Endodermal cell (in vitro differentiated cells): ENCODE results near the gene CLINT1. TPM values are rescaled to one million over a fixed set of nuclear protein-coding genes. Genes with fewer than 3 reads are reported as not detected.

Experiments
- DNase-seq: peaks from one replicate; pipeline ENCODE4 v3.0.0-alpha.2; 2017
- H3K27ac ChIP-seq: 2 replicates; pipeline ENCODE4 v1.5.1; 2013; ENCODE audit warnings: mild to moderate bottlenecking, low read depth, low read length, moderate library complexity
- H3K27me3 ChIP-seq: 2 replicates; pipeline ENCODE4 v1.6.1; 2013; ENCODE audit warnings: mild to moderate bottlenecking, low read length, moderate library complexity; ENCODE audit not compliant: insufficient read depth, control insufficient read depth, poor library complexity, severe bottlenecking
- H3K36me3 ChIP-seq: 2 replicates; pipeline ENCODE4 v1.7.0; 2013; ENCODE audit warnings: mild to moderate bottlenecking, low read length, moderate library complexity; ENCODE audit not compliant: control insufficient read depth, insufficient read depth
- H3K4me1 ChIP-seq: one replicate; pipeline ENCODE4 v1.7.0; 2013; ENCODE audit warnings: low read length; ENCODE audit not compliant: control insufficient read depth, insufficient read depth
- H3K4me3 ChIP-seq: 2 replicates; pipeline ENCODE4 v1.5.1; 2013; ENCODE audit warnings: mild to moderate bottlenecking, low read length, moderate library complexity
- H3K9ac ChIP-seq: 2 replicates; pipeline ENCODE4 v1.6.1; 2013; ENCODE audit warnings: mild to moderate bottlenecking, low read length, moderate library complexity; ENCODE audit not compliant: poor library complexity, severe bottlenecking; ENCODE audit errors: extremely low read depth
- H3K9me3 ChIP-seq: 2 replicates; pipeline ENCODE4 v1.6.1; 2013; ENCODE audit warnings: mild to moderate bottlenecking, low read length, moderate library complexity; ENCODE audit not compliant: control insufficient read depth
- H3K27ac Mint-ChIP-seq: 2 replicates; pipeline ENCODE4 v1.8.0; 2020; ENCODE audit warnings: mixed read lengths
- H3K27me3 Mint-ChIP-seq: 2 replicates; pipeline ENCODE4 v1.8.0; 2021; ENCODE audit warnings: mild to moderate bottlenecking, mixed read lengths; ENCODE audit not compliant: insufficient read depth
- H3K36me3 Mint-ChIP-seq: 2 replicates; pipeline ENCODE4 v1.8.0; 2020; ENCODE audit warnings: low read depth, mixed read lengths
- H3K4me1 Mint-ChIP-seq: 2 replicates; pipeline ENCODE4 v1.8.0; 2020; ENCODE audit warnings: mixed read lengths
- H3K4me3 Mint-ChIP-seq: 2 replicates; pipeline ENCODE4 v1.8.0; 2020; ENCODE audit warnings: mild to moderate bottlenecking, moderate library complexity, mixed read lengths
- H3K9me3 Mint-ChIP-seq: 2 replicates; pipeline ENCODE4 v1.8.0; 2020; ENCODE audit warnings: mild to moderate bottlenecking, mixed read lengths
- CTCF ChIP-seq: fragments of 200-600 bp; sonication (generic); conservative IDR thresholded peaks from 2 replicates; pipeline ENCODE4 v1.5.0; 2021; ENCODE audit warnings: antibody characterized with exemption, mild to moderate bottlenecking
- WGBS, 2 experiments: methylation state at CpG; one replicate each; pipeline versions ENCODE4 v1.1.5 to v1.1.7; 2013; ENCODE audit warnings: missing lambda C conversion rate in 2 of 2, mixed read lengths in 1 of 2; ENCODE audit not compliant: insufficient coverage in 1 of 2, insufficient read length in 1 of 2; 5-methylcytosine and 5-hydroxymethylcytosine counted together
- total RNA-seq, 2 donors: library from RNA; stranded (reverse); fragmentation: NEBNext Ultra II Directional in 1 of 2; extraction: Animal tissue kit (Norgen Biotek cat#: 25700) in 1 of 2; gene quantifications; 2 replicates in 1 of 2; 3 replicates in 1 of 2; pipeline ENCODE4 v1.2.1, GENCODE V29; 2021

Gene CLINT1
- total RNA-seq, 2 donors from 2014 or later = 91.6 to 92.7 TPM

- peak overlapping the region; percentile 74 for H3K27ac Mint-ChIP-seq
- H3K9me3 ChIP-seq = peaks cover 4% of the 10 kb centered on the region
- no peak for DNase-seq
- peak; percentile 80 for TF ChIP-seq CTCF
- no peaks in the 10 kb centered on the region for H3K27me3 Mint-ChIP-seq
- peaks cover 6% of the 10 kb centered on the region for H3K36me3 Mint-ChIP-seq
- H3K4me1 Mint-ChIP-seq = peaks cover 33% of the 10 kb centered on the region
- peaks cover 2% of the 10 kb centered on the region for H3K9me3 Mint-ChIP-seq
- H3K4me3 ChIP-seq = no peak overlapping the region
- H3K27me3 ChIP-seq = no peaks in the 10 kb centered on the region
- H3K4me1 ChIP-seq = peaks cover 3% of the 10 kb centered on the region
- no peak overlapping the region for H3K4me3 Mint-ChIP-seq
- peak overlapping the region; percentile 24 for H3K27ac ChIP-seq
- H3K9ac ChIP-seq = no peak overlapping the region
- 38 to 40% methylated on average over 5 of the region's 6 CpGs for WGBS, 2 experiments
- H3K36me3 ChIP-seq = peaks cover 20% of the 10 kb centered on the region
These were observed 38.2 kb downstream of the CLINT1 start for GRCh38 chr5:157820593-157821252.

- H3K4me1 Mint-ChIP-seq = peaks cover 33% of the 10 kb centered on the region
- H3K9me3 Mint-ChIP-seq = peaks cover 2% of the 10 kb centered on the region
- H3K36me3 ChIP-seq = peaks cover 31% of the 10 kb centered on the region
- peaks cover 3% of the 10 kb centered on the region for H3K4me1 ChIP-seq
- 88 to 89% methylated on average over 2 to 3 of the region's 3 CpGs for WGBS, 2 experiments
- H3K27me3 ChIP-seq = no peaks in the 10 kb centered on the region
- H3K9me3 ChIP-seq = peaks cover 4% of the 10 kb centered on the region
- H3K27me3 Mint-ChIP-seq = no peaks in the 10 kb centered on the region
- peaks cover 10% of the 10 kb centered on the region for H3K36me3 Mint-ChIP-seq
- TF ChIP-seq CTCF = no peak
- no peak for DNase-seq
- H3K4me3 ChIP-seq = no peak overlapping the region
- H3K27ac Mint-ChIP-seq = peak overlapping the region; percentile 31
- H3K9ac ChIP-seq = no peak overlapping the region
- H3K4me3 Mint-ChIP-seq = no peak overlapping the region
- H3K27ac ChIP-seq = peak overlapping the region; percentile 44
These were observed 39.3 kb downstream of the CLINT1 start for GRCh38 chr5:157819502-157820115.

GRCh38 chr5:157818368-157818767 is 40.6 kb downstream of the CLINT1 start:
- H3K9me3 Mint-ChIP-seq = peaks cover 2% of the 10 kb centered on the region
- no peaks in the 10 kb centered on the region for H3K27me3 Mint-ChIP-seq
- peaks cover 3% of the 10 kb centered on the region for H3K4me1 ChIP-seq
- H3K4me3 ChIP-seq = no peak overlapping the region
- H3K4me3 Mint-ChIP-seq = no peak overlapping the region
- peaks cover 33% of the 10 kb centered on the region for H3K4me1 Mint-ChIP-seq
- H3K27me3 ChIP-seq = no peaks in the 10 kb centered on the region
- peaks cover 43% of the 10 kb centered on the region for H3K36me3 ChIP-seq
- DNase-seq = no peak
- H3K27ac Mint-ChIP-seq = no peak overlapping the region
- peaks cover 4% of the 10 kb centered on the region for H3K9me3 ChIP-seq
- 86% methylated on average over 2 of the region's 2 CpGs; no CpG with 5 or more reads in 1 of the 2 experiments for WGBS, 2 experiments
- no peak for TF ChIP-seq CTCF
- no peak overlapping the region for H3K9ac ChIP-seq
- H3K27ac ChIP-seq = no peak overlapping the region
- peaks cover 13% of the 10 kb centered on the region for H3K36me3 Mint-ChIP-seq
